AG10803 (cell line): ENCODE data around the gene E2F7.
A peak's percentile ranks its signal among the peaks of the same experiment; 100 is the strongest.

Source experiments
- DNase-seq: peaks from one replicate; pipeline ENCODE4 v3.0.0; 2010; ENCODE audit warnings: low read depth
- H3K4me3 ChIP-seq: 2 replicates; pipeline ENCODE4 v1.5.1; 2011; ENCODE audit warnings: mild to moderate bottlenecking, low read length, control low read depth
- TF ChIP-seq, protein P1 (sequence below): conservative IDR thresholded peaks from 2 replicates; pipeline ENCODE4 v1.5.1; 2011; ENCODE audit warnings: mild to moderate bottlenecking, low read length, control low read depth, inconsistent platforms

The E2F7 gene

DNA sequence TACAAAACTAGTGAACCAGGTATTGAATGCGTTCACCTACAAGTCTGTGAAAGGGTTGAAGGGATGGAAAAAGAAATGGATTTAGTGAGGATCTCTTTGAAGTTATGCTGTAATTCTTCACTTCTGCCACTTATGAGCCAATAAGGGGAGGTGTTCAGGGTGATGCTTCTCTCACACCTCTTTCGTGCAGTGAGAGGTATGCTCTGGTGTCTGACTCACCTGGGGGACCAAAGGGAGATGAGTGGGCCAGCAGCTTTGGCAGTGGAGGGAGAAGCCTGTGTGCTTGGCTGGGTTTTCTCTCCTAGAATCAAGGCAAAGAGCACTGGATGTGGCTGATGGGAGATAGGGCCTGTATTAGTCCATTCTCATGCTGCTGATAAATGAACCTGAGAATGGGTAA is 45.4 kb downstream of the E2F7 start:
- TF ChIP-seq, protein P1, sequence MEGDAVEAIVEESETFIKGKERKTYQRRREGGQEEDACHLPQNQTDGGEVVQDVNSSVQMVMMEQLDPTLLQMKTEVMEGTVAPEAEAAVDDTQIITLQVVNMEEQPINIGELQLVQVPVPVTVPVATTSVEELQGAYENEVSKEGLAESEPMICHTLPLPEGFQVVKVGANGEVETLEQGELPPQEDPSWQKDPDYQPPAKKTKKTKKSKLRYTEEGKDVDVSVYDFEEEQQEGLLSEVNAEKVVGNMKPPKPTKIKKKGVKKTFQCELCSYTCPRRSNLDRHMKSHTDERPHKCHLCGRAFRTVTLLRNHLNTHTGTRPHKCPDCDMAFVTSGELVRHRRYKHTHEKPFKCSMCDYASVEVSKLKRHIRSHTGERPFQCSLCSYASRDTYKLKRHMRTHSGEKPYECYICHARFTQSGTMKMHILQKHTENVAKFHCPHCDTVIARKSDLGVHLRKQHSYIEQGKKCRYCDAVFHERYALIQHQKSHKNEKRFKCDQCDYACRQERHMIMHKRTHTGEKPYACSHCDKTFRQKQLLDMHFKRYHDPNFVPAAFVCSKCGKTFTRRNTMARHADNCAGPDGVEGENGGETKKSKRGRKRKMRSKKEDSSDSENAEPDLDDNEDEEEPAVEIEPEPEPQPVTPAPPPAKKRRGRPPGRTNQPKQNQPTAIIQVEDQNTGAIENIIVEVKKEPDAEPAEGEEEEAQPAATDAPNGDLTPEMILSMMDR, result no peak
- no peak for DNase-seq

DNA sequence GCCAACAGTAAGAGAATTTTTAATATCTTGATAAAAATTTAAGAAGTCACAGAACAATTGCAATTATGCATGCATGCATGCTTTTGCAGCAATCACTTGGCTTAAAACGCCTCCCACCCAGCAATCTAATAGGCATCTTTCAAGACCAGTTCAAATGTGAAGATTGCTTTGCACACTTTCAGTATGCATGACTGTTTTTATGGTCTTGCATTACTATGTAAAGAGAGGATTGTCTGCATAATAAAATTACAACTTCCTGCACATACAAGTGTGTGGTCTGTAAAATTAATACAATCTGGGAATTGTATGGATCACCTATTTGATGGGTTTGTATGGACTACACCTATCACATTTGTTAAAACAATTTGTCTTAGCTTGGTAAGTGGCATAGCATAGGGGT is 48.8 kb downstream of the E2F7 start:
- TF ChIP-seq, protein P1, result no peak
- DNase-seq, result no peak
- no peak overlapping the region for H3K4me3 ChIP-seq

More for the DNA sequence above, 45.4 kb downstream of the E2F7 start:
- no peak overlapping the region for H3K4me3 ChIP-seq

DNA sequence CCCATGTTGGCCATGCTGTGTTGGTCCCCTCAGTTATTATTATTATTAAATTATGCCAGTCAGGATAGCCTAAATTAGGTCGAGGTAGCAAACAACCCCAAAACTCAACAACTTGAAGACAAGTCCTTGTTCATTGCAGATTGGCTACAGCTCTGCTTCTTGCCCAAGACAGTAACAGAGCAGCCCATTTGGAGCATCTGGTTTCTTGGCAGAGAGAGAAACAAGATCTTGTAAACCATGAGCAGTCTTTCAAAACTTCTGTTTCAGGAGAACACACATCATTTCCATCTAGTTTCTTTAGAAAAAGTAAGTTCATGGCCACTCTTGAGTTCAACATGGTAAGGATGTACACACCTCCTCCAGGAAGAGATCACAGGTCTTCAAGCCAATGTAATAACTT is 52.3 kb downstream of the E2F7 start:
- DNase-seq, result peak; percentile 52
- TF ChIP-seq, protein P1, result no peak
- H3K4me3 ChIP-seq, result no peak overlapping the region

DNA sequence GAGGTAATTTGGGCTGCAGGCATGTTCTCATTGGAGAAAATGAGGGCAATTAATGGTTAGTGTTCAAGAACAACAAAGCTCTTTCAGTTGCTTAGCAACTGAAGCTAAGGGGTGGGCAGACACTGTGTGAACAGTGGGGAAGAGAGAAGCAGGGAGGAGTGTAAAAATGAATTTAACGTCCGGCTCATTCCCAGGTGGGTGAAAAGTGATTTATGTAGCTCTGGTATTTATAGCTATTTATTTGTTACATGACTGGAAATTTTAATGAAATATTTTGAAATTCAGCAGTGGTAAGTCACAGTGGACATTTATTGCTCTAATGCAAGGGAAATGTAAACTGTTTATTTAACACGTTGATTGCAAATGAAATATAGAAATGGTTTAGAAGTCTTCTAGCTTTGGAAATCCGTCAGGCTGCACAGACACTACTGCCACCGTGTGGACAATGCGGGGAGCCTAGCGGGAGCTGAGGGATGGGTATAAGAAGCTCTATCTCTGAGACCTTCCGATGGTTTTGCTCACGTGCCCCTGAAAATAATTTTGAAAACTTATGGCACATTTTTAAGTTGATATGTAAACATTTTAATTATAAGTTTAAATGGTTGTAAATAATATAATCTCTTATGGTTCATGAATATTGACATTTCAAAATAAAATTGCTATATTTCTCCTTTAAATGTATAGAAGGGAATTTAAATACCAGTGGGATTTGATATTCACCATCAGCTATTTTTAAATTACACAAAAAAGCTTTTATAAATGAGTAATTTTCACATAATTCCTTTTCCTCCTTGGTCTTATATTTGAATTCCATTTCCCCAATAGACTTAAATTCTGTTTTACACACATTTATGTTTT is 54.4 kb downstream of the E2F7 start:
- DNase-seq, result peak; percentile 71
- H3K4me3 ChIP-seq, result no peak overlapping the region
- TF ChIP-seq, protein P1, result peak; percentile 100

DNA sequence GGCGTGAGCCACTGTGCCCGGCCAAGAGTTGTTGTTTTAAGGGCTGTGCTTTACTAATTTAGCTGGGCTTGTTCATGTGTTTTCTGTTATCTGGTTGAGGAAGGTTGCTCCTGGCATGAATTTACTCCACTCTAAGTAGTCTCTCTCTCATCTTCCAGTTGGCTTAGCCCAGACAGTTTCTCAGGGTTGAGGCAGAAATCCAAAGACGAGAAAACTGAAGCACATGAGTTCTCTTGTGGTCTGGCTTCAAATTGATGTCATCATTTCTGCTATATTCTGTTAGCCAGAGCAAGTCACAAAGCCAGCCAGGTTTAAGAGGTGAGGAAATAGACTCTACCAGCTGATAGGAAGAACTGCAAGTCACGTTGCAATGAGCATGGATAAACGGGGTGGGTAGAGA is 57.9 kb downstream of the E2F7 start:
- H3K4me3 ChIP-seq, result no peak overlapping the region
- peak; percentile 83 for DNase-seq
- TF ChIP-seq, protein P1, result no peak

DNA sequence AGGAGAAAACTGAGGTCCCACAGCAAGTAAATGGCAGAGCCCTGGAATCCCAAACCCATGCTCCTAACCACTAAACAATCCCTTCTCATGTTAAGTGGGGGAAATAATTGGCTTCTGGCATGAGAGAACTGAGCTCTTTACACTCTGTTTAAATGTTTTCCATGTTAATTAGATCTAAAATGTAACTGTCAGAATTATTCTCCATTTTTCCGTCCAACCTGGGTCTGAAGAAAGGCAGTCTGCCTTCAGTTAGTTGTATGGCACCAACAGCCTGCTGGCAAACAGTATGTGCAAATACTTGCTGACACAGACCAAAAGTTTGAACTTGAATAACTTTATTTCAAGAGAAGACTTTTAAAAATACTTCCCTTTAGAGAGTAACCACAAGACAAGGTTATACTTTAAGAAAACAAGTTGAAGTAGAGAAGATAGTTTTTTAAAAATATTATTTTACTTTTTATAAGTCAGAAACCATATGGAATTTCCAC is 59.7 kb downstream of the E2F7 start:
- TF ChIP-seq, protein P1, result no peak
- no peak for DNase-seq
- H3K4me3 ChIP-seq, result no peak overlapping the region

DNA sequence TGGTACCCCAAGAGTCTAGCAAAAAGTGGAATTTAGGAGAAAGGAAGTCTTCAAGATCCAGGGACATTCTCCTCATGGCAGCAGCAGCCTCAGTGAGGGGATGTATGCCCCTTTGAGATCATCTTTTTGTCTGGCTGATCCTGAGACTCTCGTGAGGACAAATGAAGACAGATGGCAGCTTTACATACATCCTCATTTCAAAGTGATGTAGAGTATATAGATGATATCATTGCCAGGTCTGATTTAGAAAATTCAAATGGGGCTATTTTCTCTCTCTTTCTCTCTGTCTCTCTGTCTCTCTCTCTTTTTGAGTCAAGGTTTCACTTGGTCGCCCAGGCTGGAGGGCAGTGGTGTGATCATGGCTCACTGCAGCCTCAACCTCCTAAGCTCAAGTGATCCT is 61.5 kb downstream of the E2F7 start:
- DNase-seq, result no peak
- H3K4me3 ChIP-seq, result no peak overlapping the region
- TF ChIP-seq, protein P1, result no peak
